Measurements from ENCODE around the gene EFNA2.

DNA sequence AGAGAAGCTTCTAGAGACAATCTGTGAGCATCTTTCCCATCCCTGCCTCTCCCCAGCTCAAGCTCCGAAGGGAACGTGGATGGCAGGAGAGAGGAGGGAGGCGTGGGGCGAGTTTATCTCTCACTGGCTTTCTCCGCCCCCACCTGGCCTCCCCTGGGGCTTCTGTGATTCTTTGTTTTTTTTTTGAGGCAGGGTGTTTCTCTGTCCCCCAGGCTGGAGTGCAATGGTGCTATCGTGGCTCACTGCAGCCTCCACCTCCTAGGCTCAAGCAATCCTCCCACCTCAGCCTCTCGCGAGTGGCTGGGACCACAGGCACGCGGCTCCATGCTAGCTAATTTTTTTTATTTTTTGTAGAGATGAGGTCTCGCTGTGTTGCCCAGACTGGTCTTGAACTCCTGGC is 23.0 kb downstream of the EFNA2 start:
- no peak for TF ChIP-seq USF2 (IDR thresholded peaks at IDR 0.05; ENCODE audit: low read depth, low read length)
- no peak for TF ChIP-seq CTCF (conservative IDR thresholded peaks at IDR 0.05; ENCODE audit: low read depth, low read length)
- TF ChIP-seq POLR2A (IDR thresholded peaks at IDR 0.05; ENCODE audit: low read depth, low read length): no peak
- TF ChIP-seq MAFK (IDR thresholded peaks at IDR 0.05; ENCODE audit: low read depth, low read length): no peak
- TF ChIP-seq BHLHE40 (IDR thresholded peaks at IDR 0.05; ENCODE audit: low read depth, low read length): no peak
- no peak for TF ChIP-seq MAZ (IDR thresholded peaks at IDR 0.05; ENCODE audit: borderline replicate concordance, low read depth, low read length)
- no peak for TF ChIP-seq RCOR1 (IDR thresholded peaks at IDR 0.05; ENCODE audit: insufficient replicate concordance, low read length)
- TF ChIP-seq ELK1 (IDR thresholded peaks at IDR 0.05; ENCODE audit: borderline replicate concordance, low read depth, low read length): no peak
- TF ChIP-seq CEBPB (IDR thresholded peaks at IDR 0.05; ENCODE audit: low read depth, low read length): no peak
- TF ChIP-seq RFX5 (IDR thresholded peaks at IDR 0.05; ENCODE audit: low read depth, low read length): no peak
- no peak for TF ChIP-seq NFE2L2 (IDR thresholded peaks at IDR 0.05; ENCODE audit: low read depth, low read length)
- TF ChIP-seq FOS (IDR thresholded peaks at IDR 0.05; ENCODE audit: low read depth, low read length): no peak
- TF ChIP-seq SMC3 (IDR thresholded peaks at IDR 0.05; ENCODE audit: low read depth, low read length): no peak

Measured in IMR-90 (cell line).